GM23338 (cell line): ENCODE data around the gene CSF1R. TPM values are rescaled to one million over a fixed set of nuclear protein-coding genes. Genes with fewer than 3 reads are reported as not detected.

Experiments
- ATAC-seq: fragments of 200-7000 bp; cut with Tn5 transposase; 3 replicates; pipeline ENCODE4 v1.9.1; 2020
- DNase-seq: peaks from one replicate; pipeline ENCODE4 v3.0.0-alpha.2; 2015; ENCODE audit warnings: low spot score
- H2AFZ ChIP-seq: fragments of 200-600 bp; sonication (generic); 2 replicates; pipeline ENCODE4 v1.8.0; 2016; ENCODE audit warnings: antibody characterized with exemption, mild to moderate bottlenecking, moderate library complexity
- H3F3A ChIP-seq: fragments of 200-600 bp; sonication (generic); replicated peaks from 2 replicates; pipeline ENCODE4 v1.8.0; 2017; ENCODE audit warnings: antibody characterized with exemption, mixed run types, low read depth
- H3K27ac ChIP-seq: fragments of 200-600 bp; sonication (generic); 2 replicates; pipeline ENCODE4 v1.6.1; 2016; ENCODE audit warnings: low read depth
- H3K27me3 ChIP-seq: fragments of 200-600 bp; sonication (generic); 2 replicates; pipeline ENCODE4 v1.8.0; 2016; ENCODE audit warnings: mild to moderate bottlenecking, mixed run types, moderate library complexity; ENCODE audit not compliant: insufficient read depth
- H3K36me3 ChIP-seq: fragments of 200-600 bp; sonication (generic); 2 replicates; pipeline ENCODE4 v1.8.0; 2016; ENCODE audit warnings: mild to moderate bottlenecking; ENCODE audit not compliant: insufficient read depth
- H3K4me1 ChIP-seq: fragments of 200-600 bp; sonication (generic); 2 replicates; pipeline ENCODE4 v1.8.0; 2016; ENCODE audit warnings: mild to moderate bottlenecking, moderate library complexity; ENCODE audit not compliant: insufficient read depth
- H3K4me2 ChIP-seq: fragments of 200-600 bp; sonication (generic); 2 replicates; pipeline ENCODE4 v1.7.1; 2017; ENCODE audit warnings: mixed run types
- H3K4me3 ChIP-seq: fragments of 200-600 bp; sonication (generic); 2 replicates; pipeline ENCODE4 v1.6.1; 2016; ENCODE audit warnings: mixed run types
- H3K79me2 ChIP-seq: fragments of 200-600 bp; sonication (generic); replicated peaks from 2 replicates; pipeline ENCODE4 v1.8.0; 2017; ENCODE audit warnings: mild to moderate bottlenecking; ENCODE audit not compliant: insufficient read depth
- H3K9me2 ChIP-seq: fragments of 200-600 bp; sonication (generic); 2 replicates; pipeline ENCODE4 v1.8.0; 2017; ENCODE audit not compliant: insufficient read depth
- H4K20me1 ChIP-seq: fragments of 200-600 bp; sonication (generic); replicated peaks from 2 replicates; pipeline ENCODE4 v1.8.0; 2017; ENCODE audit warnings: mild to moderate bottlenecking; ENCODE audit not compliant: insufficient read depth
- H3K27ac Mint-ChIP-seq: 2 replicates; pipeline ENCODE4 v1.8.0; 2020; ENCODE audit warnings: inconsistent platforms, mild to moderate bottlenecking, moderate library complexity, mixed read lengths
- H3K27me3 Mint-ChIP-seq: 3 replicates; pipeline ENCODE4 v1.8.0; 2022; ENCODE audit warnings: low read depth, mild to moderate bottlenecking, moderate library complexity, mixed read lengths, inconsistent platforms; ENCODE audit not compliant: insufficient read depth, poor library complexity
- H3K36me3 Mint-ChIP-seq: 3 replicates; pipeline ENCODE4 v1.8.0; 2021; ENCODE audit warnings: low read depth, mild to moderate bottlenecking, inconsistent platforms, moderate library complexity, mixed read lengths
- H3K4me1 Mint-ChIP-seq: 3 replicates; pipeline ENCODE4 v1.8.0; 2020; ENCODE audit warnings: mild to moderate bottlenecking, inconsistent platforms, mixed read lengths
- H3K4me3 Mint-ChIP-seq: 3 replicates; pipeline ENCODE4 v1.8.0; 2021; ENCODE audit warnings: moderate library complexity, mild to moderate bottlenecking, inconsistent platforms, mixed read lengths
- H3K9me3 Mint-ChIP-seq: 3 replicates; pipeline ENCODE4 v1.8.0; 2020; ENCODE audit warnings: moderate library complexity, mild to moderate bottlenecking, inconsistent platforms, mixed read lengths
- CREB1 ChIP-seq: fragments of 250-450 bp; sonication (Bioruptor Pico); IDR thresholded peaks from 2 replicates; pipeline ENCODE4 v1.5.0; 2020; ENCODE audit warnings: low read depth, mild to moderate bottlenecking, moderate library complexity
- EZH2 ChIP-seq: fragments of 200-600 bp; sonication (generic); IDR thresholded peaks from one replicate; pipeline ENCODE4 v1.8.0; 2017; ENCODE audit warnings: antibody characterized with exemption, mild to moderate bottlenecking, low read depth; ENCODE audit not compliant: unreplicated experiment
- EZH2phosphoT487 ChIP-seq: fragments of 200-600 bp; sonication (generic); IDR thresholded peaks from one replicate; pipeline ENCODE4 v1.8.1; 2018; ENCODE audit warnings: antibody characterized with exemption; ENCODE audit not compliant: unreplicated experiment
- JUNB ChIP-seq: IDR thresholded peaks from one replicate; pipeline ENCODE4 v1.6.1; 2016; ENCODE audit warnings: antibody characterized with exemption; ENCODE audit not compliant: unreplicated experiment
- NANOG ChIP-seq: IDR thresholded peaks from 2 replicates; pipeline ENCODE4 v1.6.1; 2016; ENCODE audit warnings: antibody characterized with exemption, borderline replicate concordance
- POLR2AphosphoS5 ChIP-seq: IDR thresholded peaks from 2 replicates; pipeline ENCODE4 v1.6.1; 2016; ENCODE audit warnings: antibody characterized with exemption, low read depth
- STAT1 ChIP-seq: IDR thresholded peaks from one replicate; pipeline ENCODE4 v1.6.1; 2016; ENCODE audit warnings: antibody characterized with exemption; ENCODE audit not compliant: unreplicated experiment
- ZNF114 ChIP-seq: fragments of 250-450 bp; sonication (Bioruptor Pico); IDR thresholded peaks from 2 replicates; pipeline ENCODE4 v1.5.0; 2020; ENCODE audit warnings: mild to moderate bottlenecking, moderate library complexity
- ZNF331 ChIP-seq: fragments of 250-450 bp; sonication (Bioruptor Pico); IDR thresholded peaks from 2 replicates; pipeline ENCODE4 v1.5.0; 2020; ENCODE audit warnings: low read depth, mild to moderate bottlenecking, moderate library complexity
- polyA plus RNA-seq: library from polyadenylated mRNA; unstranded; fragments of >200 nt; fragmentation: Nextera tagmentation; extraction: Ambion mirVana; gene quantifications from 2 replicates; pipeline ENCODE4 v1.2.1, GENCODE V29; 2016
- total RNA-seq: library from RNA; depleted of rRNA; stranded (reverse); fragments of >200 nt; shearing (Covaris generic); gene quantifications from 2 replicates; pipeline ENCODE4 v1.2.3, GENCODE V29; 2014
- TF ChIP-seq, protein P1 (sequence below), 2 experiments: fragments of 200-600 bp in 1 of 2; sonication (generic) in 1 of 2; conservative IDR thresholded peaks; 2 replicates each; pipeline versions ENCODE4 v1.5.1 to v1.6.1; 2016 to 2017; ENCODE audit warnings: antibody characterized with exemption in 2 of 2, low read depth in 2 of 2, mild to moderate bottlenecking in 2 of 2, moderate library complexity in 1 of 2
- TF ChIP-seq, protein P2 (sequence below): IDR thresholded peaks from 2 replicates; pipeline ENCODE4 v1.6.1; 2016; ENCODE audit warnings: antibody characterized with exemption
- TF ChIP-seq, protein P3 (sequence below): IDR thresholded peaks from one replicate; pipeline ENCODE4 v1.6.1; 2018; ENCODE audit warnings: antibody characterized with exemption; ENCODE audit not compliant: unreplicated experiment
- TF ChIP-seq, protein P4 (sequence below): fragments of 250-450 bp; sonication (Bioruptor Pico); IDR thresholded peaks from 2 replicates; pipeline ENCODE4 v1.5.0; 2020; ENCODE audit warnings: mild to moderate bottlenecking, moderate library complexity

CSF1R gene
- total and polyA plus RNA-seq, 2 experiments from 2014 or later, result 0.21 TPM; not detected in 1

DNA sequence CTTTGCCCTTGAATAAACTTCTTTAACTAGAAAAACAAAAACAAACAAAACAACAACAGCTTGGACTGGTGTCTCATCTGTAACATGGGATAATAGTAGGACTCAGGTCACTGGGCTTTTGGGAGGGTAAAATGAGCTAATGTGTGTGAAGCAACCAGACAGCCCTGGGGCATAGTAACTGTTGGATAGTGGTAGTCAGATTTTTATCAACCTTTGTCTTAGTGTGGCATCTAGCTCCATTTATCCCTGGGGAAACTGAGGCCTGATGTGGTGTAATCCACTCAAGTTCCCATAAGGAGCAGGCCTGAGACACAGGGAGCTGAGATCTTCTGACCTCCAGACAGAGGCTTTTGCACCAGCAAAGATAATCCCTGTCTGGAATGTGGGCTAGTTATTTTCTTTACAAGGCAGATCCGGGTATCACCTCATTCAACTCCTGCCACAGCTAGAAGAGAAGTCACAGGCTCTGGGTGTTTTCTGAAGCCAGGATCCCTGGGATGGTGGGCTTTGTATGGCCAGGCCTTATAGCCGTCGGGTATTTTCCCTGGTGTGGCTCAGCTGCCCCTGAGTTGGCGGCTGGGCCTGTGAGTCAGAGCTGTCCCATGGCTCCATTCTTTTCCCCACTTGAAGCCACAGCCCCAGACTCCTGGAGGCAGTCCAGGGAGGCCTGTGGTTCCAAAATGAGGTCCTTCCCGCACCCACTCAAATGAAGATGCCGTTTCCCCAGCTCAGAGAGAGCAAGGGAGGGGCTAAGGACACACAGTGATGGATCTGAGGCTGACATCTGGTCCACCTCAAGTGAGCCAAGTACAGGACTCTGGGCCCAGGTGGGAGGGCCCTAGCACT is 26.1 kb upstream of the CSF1R start:
- peaks cover 4% of the 10 kb centered on the region; the same call in 2 of the 3 replicates for H3K4me1 Mint-ChIP-seq
- no peaks in the 10 kb centered on the region for H3K36me3 Mint-ChIP-seq
- Histone ChIP-seq H3K4me2 (no peak overlapping the region), H4K20me1 (no peaks in the 10 kb centered on the region), H3K36me3 (no peaks in the 10 kb centered on the region), H3K79me2 (no peaks in the 10 kb centered on the region), H3K4me1 (no peaks in the 10 kb centered on the region), H3K9me2 (no peaks in the 10 kb centered on the region), H3F3A (no peaks in the 10 kb centered on the region), H2AFZ (no peak overlapping the region), H3K27me3 (no peaks in the 10 kb centered on the region), H3K27ac (no peak overlapping the region), H3K4me3 (no peak overlapping the region)
- H3K9me3 Mint-ChIP-seq, result no peaks in the 10 kb centered on the region
- peaks cover 9% of the 10 kb centered on the region for H3K27me3 Mint-ChIP-seq
- peak; percentile 10 for ATAC-seq
- TF ChIP-seq EZH2 (no peak), ZNF114 (CRISPR knock-in tag) (no peak), EZH2phosphoT487 (no peak), STAT1 (no peak), JUNB (no peak), POLR2AphosphoS5 (no peak), ZNF331 (CRISPR knock-in tag) (no peak), NANOG (no peak), CREB1 (CRISPR knock-in tag) (no peak)
- TF ChIP-seq, protein P1, sequence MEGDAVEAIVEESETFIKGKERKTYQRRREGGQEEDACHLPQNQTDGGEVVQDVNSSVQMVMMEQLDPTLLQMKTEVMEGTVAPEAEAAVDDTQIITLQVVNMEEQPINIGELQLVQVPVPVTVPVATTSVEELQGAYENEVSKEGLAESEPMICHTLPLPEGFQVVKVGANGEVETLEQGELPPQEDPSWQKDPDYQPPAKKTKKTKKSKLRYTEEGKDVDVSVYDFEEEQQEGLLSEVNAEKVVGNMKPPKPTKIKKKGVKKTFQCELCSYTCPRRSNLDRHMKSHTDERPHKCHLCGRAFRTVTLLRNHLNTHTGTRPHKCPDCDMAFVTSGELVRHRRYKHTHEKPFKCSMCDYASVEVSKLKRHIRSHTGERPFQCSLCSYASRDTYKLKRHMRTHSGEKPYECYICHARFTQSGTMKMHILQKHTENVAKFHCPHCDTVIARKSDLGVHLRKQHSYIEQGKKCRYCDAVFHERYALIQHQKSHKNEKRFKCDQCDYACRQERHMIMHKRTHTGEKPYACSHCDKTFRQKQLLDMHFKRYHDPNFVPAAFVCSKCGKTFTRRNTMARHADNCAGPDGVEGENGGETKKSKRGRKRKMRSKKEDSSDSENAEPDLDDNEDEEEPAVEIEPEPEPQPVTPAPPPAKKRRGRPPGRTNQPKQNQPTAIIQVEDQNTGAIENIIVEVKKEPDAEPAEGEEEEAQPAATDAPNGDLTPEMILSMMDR (conservative IDR thresholded peaks at IDR 0.05; ENCODE audit: low read depth in 2 of 2), result no peak
- TF ChIP-seq, protein P2, sequence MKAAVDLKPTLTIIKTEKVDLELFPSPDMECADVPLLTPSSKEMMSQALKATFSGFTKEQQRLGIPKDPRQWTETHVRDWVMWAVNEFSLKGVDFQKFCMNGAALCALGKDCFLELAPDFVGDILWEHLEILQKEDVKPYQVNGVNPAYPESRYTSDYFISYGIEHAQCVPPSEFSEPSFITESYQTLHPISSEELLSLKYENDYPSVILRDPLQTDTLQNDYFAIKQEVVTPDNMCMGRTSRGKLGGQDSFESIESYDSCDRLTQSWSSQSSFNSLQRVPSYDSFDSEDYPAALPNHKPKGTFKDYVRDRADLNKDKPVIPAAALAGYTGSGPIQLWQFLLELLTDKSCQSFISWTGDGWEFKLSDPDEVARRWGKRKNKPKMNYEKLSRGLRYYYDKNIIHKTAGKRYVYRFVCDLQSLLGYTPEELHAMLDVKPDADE, result no peak
- TF ChIP-seq, protein P3, sequence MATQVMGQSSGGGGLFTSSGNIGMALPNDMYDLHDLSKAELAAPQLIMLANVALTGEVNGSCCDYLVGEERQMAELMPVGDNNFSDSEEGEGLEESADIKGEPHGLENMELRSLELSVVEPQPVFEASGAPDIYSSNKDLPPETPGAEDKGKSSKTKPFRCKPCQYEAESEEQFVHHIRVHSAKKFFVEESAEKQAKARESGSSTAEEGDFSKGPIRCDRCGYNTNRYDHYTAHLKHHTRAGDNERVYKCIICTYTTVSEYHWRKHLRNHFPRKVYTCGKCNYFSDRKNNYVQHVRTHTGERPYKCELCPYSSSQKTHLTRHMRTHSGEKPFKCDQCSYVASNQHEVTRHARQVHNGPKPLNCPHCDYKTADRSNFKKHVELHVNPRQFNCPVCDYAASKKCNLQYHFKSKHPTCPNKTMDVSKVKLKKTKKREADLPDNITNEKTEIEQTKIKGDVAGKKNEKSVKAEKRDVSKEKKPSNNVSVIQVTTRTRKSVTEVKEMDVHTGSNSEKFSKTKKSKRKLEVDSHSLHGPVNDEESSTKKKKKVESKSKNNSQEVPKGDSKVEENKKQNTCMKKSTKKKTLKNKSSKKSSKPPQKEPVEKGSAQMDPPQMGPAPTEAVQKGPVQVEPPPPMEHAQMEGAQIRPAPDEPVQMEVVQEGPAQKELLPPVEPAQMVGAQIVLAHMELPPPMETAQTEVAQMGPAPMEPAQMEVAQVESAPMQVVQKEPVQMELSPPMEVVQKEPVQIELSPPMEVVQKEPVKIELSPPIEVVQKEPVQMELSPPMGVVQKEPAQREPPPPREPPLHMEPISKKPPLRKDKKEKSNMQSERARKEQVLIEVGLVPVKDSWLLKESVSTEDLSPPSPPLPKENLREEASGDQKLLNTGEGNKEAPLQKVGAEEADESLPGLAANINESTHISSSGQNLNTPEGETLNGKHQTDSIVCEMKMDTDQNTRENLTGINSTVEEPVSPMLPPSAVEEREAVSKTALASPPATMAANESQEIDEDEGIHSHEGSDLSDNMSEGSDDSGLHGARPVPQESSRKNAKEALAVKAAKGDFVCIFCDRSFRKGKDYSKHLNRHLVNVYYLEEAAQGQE, result no peak
- TF ChIP-seq, protein P4, sequence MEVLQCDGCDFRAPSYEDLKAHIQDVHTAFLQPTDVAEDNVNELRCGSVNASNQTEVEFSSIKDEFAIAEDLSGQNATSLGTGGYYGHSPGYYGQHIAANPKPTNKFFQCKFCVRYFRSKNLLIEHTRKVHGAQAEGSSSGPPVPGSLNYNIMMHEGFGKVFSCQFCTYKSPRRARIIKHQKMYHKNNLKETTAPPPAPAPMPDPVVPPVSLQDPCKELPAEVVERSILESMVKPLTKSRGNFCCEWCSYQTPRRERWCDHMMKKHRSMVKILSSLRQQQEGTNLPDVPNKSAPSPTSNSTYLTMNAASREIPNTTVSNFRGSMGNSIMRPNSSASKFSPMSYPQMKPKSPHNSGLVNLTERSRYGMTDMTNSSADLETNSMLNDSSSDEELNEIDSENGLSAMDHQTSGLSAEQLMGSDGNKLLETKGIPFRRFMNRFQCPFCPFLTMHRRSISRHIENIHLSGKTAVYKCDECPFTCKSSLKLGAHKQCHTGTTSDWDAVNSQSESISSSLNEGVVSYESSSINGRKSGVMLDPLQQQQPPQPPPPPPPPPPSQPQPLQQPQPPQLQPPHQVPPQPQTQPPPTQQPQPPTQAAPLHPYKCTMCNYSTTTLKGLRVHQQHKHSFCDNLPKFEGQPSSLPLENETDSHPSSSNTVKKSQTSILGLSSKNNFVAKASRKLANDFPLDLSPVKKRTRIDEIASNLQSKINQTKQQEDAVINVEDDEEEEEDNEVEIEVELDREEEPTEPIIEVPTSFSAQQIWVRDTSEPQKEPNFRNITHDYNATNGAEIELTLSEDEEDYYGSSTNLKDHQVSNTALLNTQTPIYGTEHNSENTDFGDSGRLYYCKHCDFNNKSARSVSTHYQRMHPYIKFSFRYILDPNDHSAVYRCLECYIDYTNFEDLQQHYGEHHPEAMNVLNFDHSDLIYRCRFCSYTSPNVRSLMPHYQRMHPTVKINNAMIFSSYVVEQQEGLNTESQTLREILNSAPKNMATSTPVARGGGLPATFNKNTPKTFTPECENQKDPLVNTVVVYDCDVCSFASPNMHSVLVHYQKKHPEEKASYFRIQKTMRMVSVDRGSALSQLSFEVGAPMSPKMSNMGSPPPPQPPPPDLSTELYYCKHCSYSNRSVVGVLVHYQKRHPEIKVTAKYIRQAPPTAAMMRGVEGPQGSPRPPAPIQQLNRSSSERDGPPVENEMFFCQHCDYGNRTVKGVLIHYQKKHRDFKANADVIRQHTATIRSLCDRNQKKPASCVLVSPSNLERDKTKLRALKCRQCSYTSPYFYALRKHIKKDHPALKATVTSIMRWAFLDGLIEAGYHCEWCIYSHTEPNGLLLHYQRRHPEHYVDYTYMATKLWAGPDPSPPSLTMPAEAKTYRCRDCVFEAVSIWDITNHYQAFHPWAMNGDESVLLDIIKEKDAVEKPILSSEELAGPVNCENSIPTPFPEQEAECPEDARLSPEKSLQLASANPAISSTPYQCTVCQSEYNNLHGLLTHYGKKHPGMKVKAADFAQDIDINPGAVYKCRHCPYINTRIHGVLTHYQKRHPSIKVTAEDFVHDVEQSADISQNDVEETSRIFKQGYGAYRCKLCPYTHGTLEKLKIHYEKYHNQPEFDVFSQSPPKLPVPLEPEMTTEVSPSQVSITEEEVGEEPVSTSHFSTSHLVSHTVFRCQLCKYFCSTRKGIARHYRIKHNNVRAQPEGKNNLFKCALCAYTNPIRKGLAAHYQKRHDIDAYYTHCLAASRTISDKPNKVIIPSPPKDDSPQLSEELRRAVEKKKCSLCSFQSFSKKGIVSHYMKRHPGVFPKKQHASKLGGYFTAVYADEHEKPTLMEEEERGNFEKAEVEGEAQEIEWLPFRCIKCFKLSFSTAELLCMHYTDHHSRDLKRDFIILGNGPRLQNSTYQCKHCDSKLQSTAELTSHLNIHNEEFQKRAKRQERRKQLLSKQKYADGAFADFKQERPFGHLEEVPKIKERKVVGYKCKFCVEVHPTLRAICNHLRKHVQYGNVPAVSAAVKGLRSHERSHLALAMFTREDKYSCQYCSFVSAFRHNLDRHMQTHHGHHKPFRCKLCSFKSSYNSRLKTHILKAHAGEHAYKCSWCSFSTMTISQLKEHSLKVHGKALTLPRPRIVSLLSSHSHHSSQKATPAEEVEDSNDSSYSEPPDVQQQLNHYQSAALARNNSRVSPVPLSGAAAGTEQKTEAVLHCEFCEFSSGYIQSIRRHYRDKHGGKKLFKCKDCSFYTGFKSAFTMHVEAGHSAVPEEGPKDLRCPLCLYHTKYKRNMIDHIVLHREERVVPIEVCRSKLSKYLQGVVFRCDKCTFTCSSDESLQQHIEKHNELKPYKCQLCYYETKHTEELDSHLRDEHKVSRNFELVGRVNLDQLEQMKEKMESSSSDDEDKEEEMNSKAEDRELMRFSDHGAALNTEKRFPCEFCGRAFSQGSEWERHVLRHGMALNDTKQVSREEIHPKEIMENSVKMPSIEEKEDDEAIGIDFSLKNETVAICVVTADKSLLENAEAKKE (CRISPR knock-in tag), result no peak
- no peak overlapping the region for H3K4me3 Mint-ChIP-seq
- no peak for DNase-seq
- no peak overlapping the region for H3K27ac Mint-ChIP-seq
